Suppressor macrophage treated with lipopolysaccharide for 1 hour (primary cell): Measurements from ENCODE around the gene GRIN1.

Experiments used
- DNase-seq, 3 donors: peaks; one replicate each; pipeline ENCODE4 v3.0.0-alpha.2; 2020 to 2022

GRIN1 gene

DNA sequence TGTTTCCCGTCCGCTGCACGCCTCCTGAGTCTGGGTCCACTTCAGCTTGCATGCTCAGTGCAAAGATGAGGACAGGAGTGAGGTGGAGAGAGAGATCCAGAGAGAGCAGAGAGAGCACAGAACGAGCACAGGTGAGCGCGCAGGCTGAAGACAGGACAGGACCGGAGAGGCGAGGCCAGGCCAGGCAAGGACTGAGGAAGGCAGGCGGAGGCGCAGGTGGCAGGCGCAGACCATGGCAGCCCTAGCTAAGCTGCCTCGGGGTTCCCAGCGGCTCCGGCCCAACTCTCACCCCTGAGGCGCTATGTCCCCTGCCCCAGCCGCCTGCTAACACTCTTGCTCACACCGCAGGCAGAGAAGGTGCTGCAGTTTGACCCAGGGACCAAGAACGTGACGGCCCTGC lies 9.7 kb downstream of the GRIN1 start:
- no peak for DNase-seq

DNA sequence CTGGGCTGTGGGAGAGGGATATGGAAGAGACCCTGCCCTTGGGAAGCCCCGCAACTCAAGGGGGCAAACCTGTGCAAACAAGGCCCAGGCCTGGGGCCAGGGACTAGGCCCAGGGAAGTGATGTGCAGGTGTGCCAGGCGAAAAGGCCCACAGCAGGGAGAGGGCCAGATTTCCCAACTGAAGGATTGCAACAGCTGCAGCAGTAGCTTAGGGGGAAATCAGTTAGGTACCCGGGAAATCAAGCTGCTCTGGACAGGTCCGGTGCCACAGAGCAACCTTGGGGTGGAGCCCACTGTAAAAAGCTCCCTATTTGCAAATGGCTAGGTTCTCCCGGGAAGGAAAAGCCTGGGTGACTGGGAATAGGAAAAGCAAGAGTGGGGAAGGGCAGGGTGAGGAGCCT lies 10.4 kb downstream of the GRIN1 start:
- DNase-seq: no peak

DNA sequence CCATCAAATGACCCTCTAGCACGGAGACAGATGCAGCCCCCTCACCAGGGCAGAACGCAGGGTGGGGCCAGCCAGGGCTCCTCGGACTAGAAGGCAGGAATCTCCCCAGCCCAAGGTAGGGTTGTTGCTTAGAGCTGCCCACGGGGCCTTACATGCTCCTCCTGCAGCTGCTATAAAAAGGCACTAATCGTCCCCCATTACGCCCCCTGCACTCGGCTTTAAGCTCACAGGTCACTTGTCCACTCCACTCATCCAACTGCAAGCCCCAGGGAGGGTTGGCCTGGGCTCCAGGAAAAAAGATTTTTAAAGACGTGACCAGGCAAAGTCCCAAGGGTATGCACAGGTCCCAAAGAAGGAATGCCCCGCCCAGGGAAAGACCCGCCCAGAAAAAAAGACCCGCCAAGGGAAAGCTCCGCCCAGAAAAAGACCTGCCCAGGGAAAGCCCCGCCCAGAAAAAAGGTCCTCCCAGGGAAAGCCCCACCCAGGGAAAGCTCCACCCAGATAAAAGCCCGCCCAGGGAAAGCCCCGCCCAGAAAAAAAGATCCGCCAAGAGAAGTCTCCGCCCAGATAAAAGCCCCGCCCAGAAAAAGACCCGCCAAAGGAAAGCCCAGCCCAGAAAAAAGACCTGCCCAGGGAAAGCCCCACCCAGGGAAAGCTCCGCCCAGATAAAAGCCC lies 11.1 kb downstream of the GRIN1 start:
- DNase-seq: no peak

DNA sequence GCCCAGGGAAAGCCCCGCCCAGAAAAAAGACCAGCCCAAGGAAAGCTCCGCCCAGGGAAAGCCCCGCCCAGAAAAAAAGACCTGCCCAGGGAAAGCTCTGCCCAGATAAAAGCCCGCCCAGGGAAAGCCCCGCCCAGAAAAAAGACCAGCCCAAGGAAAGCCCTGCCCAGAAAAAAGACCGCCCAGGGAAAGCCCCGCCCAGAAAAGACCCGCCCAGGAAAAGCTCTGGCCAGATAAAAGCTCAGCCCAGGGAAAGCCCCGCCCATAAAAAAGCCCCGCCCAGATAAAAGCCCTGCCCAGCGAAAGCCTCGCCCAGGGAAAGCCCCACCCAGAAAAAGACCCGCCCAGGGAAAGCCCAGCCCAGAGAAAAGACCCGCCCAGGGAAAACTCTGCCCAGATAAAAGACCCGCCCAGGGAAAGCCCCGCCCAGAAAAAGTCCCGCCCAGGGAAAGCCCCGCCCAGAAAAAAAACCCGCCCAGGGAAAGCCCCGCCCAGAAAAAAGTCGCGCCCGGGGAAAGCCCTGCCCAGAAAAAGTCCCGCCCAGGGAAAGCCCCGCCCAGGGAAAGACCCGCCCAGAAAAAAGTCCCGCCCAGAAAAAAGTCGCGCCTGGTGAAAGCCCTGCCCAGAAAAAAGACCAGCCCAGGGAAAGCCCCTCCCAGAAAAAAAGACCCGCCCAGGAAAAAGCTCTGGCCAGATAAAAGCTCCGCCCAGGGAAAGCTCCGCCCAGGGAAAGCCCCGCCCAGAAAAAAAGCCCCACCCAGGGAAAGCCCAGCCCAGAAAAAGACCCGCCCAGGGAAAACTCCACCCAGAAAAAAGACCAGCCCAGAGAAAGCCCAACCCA lies 11.9 kb downstream of the GRIN1 start:
- DNase-seq: peak; percentile 86 to 94 (median 91)

DNA sequence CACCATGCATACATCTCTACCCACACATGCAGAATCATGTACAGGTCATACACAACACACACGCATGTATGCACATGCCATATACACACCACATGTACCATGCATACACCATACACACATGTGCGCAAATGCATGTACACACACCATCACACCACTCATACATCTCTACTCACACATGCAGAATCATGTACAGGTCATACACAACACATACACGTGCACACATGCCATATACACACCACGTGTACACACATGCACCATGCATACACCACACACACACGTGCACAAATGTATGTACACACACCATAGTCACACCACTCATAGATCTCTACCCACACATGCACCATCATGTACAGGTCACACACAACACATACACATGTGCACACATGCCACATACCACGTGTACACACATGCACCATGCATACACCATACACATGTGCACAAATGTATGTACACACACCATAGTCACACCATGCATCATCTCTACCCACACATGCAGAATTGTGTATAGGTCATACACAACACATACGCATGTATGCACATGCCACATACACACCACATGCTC lies 14.0 kb downstream of the GRIN1 start:
- no peak for DNase-seq

DNA sequence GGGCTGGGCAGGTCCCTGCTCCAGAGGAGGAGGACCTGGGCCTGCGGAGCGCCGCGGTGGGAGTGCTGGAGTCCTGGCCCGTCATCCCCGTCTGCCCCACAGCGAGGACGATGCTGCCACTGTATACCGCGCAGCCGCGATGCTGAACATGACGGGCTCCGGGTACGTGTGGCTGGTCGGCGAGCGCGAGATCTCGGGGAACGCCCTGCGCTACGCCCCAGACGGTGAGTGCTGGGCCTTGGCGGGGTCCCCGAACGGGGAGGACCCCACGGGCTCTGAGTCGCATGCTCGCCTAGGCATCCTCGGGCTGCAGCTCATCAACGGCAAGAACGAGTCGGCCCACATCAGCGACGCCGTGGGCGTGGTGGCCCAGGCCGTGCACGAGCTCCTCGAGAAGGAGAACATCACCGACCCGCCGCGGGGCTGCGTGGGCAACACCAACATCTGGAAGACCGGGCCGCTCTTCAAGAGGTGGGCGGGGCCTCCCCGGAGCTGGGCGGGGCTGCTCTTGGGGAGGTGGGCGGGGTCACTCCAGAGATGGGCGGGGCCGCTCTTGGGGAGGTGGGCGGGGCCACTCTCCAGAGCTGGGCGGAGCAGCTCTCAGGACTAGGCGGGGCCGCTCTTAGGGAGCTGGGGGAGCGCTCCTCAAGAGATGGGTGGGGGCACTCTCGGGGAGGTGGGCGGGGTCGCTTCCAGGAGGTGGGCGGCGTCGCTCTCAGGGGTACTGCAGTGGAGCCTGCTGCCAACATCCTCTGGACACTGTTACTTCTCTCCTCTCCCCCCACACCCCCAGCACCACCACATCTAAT lies 17.8 kb downstream of the GRIN1 start:
- peak; percentile 92 to 96 (median 93) for DNase-seq

DNA sequence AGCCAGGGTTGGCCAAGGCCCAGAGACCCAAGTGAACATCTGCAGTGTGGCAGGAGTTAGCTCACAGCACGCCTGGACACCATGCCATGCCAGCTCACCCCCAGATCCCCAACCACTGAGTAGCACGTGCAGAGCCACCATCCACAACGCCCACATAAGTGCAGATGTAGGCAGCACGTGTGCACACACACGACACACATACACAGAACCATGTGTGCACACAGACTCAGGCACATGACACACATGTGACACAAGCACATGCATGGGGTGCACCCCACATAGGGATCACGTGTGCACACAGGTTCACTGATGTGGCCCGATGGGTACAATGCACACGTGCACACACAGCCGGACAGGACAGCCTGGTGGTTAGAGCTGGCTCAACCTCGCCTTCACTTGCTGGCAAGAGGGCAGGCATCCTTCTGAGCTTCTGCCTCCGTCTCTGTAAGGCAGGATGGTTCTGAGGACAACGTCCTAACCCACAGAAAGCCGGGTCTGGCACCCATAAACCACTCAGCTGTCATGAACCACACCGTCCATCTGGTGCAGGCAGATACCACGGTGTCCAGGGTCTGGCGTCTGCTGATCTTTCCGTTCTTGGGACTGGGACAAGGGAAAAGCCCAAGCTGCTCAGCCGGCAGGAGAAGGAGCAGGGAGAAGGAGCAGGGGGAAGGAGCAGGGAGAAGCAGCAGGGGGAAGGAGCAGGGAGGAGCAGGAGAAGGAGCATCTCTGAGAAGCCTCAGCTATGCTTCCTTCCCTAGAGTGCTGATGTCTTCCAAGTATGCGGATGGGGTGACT lies 18.9 kb downstream of the GRIN1 start:
- no peak for DNase-seq

DNA sequence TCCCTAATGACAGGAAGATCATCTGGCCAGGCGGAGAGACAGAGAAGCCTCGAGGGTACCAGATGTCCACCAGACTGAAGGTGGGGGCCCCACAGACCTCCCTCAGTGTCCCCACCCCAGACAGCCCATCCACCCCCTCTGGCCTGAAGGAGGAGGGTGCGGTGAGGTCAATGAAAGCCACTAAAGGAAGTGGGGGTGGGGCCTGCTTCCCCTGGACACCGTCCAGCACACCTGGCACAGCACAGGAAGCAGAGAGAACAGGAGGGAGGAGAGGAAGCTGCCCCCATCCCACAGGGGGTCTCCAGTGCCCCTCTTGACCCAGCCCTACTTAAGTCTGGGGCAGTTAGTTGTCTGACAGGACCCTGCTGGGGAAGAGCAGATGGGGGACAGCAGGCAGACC lies 19.7 kb downstream of the GRIN1 start:
- no peak for DNase-seq

DNA sequence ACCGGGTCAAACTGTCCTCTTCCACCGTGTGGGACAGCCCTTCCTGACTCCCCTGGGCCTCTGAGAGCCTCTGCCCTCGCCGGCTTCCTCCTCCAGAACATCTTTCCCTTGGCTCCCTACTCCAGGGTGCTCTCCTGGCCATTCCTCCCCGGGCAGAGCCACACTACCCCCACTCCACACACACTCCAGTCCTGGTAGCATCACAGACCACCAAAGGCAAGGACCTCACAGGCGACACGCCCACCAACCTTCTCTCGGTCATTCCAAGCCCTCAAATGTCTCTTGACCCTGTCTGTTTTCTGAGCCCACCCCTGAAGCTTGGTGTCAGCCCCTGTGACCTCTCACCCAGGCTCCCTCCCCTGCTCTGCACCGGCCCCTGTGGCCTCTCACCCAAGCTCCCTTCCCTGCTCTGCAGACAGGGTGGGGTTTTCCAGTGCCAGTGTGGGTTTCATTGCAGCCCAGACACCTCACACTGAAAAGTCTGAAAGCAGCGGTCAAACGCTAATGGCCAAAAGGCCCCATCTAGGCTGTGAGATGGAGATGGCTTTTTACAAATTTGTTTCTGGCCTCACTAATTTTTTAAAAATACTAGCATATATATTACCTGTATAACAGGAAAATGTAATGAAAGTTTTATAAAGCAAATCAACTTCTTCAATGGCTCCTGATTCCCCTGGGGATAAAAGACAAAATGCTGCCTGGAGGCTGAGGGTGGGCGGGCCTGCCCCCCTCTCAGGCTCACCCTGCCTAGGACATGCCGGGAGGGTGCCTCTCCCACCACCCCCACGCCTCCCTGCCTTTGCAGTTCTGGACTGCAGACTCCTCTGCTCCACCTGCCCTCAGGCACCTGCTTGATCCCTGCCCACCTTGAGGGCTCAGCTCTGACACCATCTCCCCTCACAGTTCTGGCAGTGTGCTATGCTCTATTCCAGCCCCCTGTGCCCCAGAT lies 20.4 kb downstream of the GRIN1 start:
- DNase-seq: no peak

DNA sequence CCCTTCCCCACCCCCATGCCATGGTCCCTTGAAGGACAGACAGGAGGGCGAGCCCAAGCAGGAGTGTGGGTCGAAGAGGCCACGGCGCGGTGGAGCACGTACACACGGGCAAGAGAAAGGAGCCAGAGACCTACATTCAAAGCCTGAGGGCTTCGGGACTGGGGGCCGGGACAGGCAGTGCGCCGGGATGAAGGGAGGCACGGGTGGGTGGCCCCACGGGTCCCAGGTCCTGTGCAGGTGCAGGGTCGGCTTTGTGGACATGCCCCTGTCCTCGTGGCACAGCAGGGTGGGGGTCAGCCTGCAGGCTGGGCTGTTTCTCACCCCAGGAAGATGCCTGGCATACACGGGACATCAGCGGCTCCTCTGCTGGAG lies 21.1 kb downstream of the GRIN1 start:
- DNase-seq: no peak

DNA sequence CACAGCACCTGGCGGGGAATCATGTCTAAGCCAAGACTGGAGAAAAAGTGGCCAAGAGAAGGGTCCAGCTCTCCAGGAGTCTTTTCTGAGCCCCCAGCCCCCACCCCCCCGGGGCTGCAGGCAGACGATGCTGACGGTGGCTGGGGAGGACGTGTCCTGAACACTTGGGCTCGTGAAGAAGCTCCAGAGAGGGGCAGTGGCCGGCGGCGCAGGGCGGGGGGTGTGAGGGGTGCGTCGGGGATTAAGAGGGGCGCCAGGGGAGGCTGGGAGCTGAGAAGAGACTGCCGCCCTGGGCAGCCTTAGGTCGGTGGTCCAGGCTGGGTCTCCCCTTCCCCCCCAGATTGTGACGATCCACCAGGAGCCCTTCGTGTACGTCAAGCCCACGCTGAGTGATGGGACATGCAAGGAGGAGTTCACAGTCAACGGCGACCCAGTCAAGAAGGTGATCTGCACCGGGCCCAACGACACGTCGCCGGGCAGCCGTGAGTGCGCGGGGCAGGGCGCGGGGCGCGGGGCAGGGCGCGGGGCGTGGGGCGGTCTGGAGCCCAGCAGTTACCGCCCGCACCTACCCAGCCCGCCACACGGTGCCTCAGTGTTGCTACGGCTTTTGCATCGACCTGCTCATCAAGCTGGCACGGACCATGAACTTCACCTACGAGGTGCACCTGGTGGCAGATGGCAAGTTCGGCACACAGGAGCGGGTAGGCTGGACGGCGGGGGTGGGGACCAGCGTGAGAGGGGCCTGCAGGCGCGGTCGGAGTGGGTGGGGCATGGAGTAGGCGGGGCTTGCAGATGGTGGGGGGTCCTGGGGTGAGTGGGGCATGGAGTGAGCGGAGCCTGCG lies 22.0 kb downstream of the GRIN1 start:
- no peak for DNase-seq

DNA sequence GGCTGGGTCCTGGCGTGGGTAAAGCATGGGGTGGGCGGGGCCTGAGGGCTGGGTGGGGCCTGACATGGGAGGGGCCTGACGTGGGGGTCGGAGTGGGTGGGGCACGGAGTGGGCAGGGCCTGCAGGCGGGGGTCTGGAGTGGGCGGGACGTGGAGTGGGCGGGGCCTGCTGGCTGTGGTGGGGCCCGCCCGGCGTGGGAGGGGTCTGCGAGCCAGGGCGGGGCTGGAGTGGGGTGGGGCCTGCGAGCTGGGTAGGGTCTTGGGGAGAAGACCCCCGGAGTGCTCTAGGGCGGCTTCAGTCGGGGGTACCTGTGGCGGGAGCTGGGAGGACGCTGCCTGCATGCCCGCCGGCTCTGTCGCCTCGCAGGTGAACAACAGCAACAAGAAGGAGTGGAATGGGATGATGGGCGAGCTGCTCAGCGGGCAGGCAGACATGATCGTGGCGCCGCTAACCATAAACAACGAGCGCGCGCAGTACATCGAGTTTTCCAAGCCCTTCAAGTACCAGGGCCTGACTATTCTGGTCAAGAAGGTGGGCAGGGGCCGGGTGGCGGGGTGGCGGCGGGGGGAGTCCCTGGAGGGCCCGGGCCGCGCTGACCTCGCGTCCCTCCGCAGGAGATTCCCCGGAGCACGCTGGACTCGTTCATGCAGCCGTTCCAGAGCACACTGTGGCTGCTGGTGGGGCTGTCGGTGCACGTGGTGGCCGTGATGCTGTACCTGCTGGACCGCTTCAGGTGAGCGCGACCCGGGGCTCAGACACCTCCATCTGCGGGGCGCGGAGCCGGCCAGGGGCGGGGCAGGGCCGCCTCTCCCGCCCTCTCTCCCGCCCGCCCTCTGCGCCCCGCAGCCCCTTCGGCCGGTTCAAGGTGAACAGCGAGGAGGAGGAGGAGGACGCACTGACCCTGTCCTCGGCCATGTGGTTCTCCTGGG lies 22.9 kb downstream of the GRIN1 start:
- no peak for DNase-seq

DNA sequence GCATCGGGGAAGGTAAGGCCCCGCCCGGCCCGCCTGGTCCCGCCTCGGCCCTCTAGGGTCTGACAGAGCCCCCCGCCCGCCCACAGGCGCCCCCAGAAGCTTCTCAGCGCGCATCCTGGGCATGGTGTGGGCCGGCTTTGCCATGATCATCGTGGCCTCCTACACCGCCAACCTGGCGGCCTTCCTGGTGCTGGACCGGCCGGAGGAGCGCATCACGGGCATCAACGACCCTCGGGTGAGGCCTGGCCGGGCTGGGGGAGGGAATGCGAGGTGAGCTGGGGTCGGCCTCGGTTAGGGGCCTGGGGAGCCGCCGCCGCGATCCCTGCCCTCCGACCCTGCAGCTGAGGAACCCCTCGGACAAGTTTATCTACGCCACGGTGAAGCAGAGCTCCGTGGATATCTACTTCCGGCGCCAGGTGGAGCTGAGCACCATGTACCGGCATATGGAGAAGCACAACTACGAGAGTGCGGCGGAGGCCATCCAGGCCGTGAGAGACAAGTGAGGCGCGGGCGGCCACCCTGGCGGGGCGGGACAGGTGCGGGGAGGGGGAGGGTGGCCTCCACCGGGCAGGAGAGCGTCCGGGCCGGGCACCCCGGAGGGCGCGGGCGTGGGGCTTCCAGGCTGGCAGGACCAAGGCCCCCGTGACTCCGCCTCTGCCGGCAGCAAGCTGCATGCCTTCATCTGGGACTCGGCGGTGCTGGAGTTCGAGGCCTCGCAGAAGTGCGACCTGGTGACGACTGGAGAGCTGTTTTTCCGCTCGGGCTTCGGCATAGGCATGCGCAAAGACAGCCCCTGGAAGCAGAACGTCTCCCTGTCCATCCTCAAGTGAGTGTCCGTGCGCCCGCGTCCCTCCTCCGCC lies 23.8 kb downstream of the GRIN1 start:
- DNase-seq: peak in 2 of 3 donors; percentile 17 to 25

DNA sequence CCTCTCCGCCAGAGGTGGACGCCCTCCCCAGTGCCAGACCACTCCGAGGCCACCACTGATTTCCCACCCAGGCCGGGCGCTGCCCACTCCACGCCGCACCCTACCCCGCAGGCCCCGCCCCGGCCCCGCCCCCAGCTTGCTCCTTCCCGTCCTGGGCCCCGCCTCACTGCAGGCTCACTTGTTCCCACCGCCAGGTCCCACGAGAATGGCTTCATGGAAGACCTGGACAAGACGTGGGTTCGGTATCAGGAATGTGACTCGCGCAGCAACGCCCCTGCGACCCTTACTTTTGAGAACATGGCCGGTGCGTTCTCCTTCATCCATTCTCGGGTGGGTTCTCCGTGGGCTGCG lies 24.4 kb downstream of the GRIN1 start:
- peak in 2 of 3 donors; percentile 34 to 41 for DNase-seq

DNA sequence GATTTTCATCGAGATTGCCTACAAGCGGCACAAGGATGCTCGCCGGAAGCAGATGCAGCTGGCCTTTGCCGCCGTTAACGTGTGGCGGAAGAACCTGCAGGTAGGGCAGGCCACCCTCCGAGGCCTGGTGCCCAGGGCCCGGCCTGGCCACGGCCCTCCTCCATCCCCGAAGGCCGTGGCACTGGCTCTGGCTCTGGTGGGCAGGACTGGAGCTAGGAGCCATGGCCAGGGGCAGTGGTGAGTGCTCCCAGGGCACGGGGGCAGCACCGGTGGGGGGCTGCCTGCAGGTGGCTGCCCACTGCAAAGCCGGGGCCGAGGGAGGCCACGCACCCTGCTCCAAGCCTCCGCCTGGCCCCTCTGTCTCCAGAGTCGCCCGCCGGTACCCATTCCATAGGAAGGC lies 24.9 kb downstream of the GRIN1 start:
- DNase-seq: no peak

DNA sequence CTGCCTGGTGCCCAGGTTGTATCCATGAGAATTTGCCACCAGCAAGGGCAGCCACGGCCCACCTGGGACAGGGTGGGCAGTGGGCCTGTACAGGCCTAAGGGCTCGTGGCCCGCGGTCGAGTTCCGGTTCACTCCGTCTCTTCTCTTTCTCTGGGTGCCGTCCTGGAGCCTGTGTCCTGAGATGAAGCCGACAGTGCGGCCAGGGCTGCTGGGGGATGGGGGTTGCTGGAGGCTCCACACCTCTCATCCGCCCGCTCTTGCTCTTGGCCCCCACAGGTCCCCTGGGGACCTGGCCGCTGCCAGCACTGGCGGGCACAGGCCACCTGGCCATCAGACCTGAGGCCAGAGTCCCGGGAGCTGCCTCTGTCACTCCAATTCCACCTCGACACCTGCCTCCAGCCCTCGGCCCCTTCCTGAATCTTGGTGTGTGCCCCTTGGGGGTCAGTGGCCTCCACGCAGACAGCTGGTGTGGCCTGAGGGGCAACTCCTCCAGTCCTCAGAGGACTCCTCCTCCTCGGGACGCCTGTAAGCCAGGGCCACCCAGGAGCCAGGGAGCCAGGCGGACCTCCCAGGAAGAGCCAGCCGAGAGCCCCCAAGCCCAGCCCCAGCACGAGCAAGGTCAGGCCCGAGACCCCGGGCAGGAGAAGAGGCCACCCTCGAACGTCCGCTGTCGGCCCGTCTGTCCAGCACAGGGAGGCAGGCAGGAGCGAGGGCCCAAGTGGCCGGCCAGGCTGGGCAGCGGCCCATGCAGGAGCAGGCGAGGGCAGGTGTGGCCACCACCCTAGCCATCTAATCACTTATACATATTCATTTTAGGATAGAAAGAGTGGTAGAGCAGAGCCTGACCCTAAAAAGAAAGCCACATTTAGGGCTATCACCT lies 25.7 kb downstream of the GRIN1 start:
- DNase-seq: no peak

DNA sequence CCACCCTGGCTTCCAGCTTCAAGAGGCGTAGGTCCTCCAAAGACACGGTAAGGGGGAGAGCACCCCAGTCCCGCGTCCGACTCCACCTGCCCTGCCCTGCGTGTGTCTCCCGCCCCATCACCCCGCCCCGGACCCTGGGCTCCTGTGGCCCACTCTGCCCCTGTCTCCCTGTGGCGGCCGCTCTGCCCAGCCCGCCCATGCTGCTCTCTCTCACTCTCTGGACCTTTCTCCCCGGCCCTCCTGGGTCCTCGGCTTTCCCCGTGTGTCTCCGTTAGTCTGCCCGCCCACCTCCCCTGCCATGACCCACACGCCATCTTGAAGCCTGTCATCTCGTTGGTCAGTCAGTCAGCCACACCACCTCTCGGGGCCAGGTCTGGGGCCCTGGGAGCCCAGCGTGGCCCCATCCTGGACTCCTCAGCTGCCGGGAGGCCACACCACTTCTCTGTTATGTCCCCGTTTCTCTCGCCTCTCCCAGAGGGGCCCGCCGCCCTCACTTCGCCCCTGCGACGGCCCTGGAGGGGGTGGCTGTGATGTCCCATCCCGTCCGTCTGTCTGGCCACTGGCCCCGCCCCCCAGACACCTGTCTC lies 26.4 kb downstream of the GRIN1 start:
- DNase-seq: no peak
